LNCAP (cell line): Measurements from ENCODE around the gene UBE2J2.

Source experiments
- CTCF ChIP-seq: fragments of 450-650 bp; IDR thresholded peaks from 2 replicates; pipeline ENCODE4 v1.5.1; 2017; ENCODE audit warnings: mild to moderate bottlenecking

Gene UBE2J2

GRCh38 chr1:1296070-1297061 lies 22.7 kb upstream of the UBE2J2 start:
- TF ChIP-seq CTCF: no peak

- no peak for TF ChIP-seq CTCF
Measured at GRCh38 chr1:1295154-1295923, 21.7 kb upstream of the UBE2J2 start.

- no peak for TF ChIP-seq CTCF
Measured at GRCh38 chr1:1294250-1294890, 20.7 kb upstream of the UBE2J2 start.

GRCh38 chr1:1293263-1294249 lies 19.9 kb upstream of the UBE2J2 start:
- TF ChIP-seq CTCF: no peak

- no peak for TF ChIP-seq CTCF
Measured at GRCh38 chr1:1292851-1293250, 19.2 kb upstream of the UBE2J2 start.

- TF ChIP-seq CTCF: no peak
Measured at GRCh38 chr1:1292442-1292779, 18.8 kb upstream of the UBE2J2 start.
